ENCODE results near the gene CNGA3. TPM values are rescaled to one million over a fixed set of nuclear protein-coding genes. Genes with fewer than 3 reads are reported as not detected.

Gene CNGA3
- polyA plus RNA-seq, 2 of the 4 experiments (the other 2 are of a cell fraction): not detected

DNA sequence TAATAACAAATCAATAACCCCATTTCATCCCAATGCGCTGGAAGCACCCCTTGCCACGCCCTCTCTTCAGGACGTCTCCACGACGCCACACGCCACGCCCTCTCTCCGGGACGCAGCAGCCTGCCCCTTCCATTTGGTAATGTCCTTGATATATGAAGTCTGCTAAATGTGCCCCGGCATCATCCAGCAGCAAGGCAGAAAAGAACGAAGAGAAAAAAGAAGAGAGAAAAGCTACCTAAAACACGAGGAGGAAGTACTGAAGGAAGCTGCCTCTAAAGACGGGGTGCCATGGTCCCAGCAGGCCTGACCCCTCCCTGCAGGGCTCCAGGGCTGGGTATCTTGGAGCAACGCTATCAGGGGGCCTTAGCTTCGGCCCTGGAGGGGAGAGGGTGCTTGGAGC, 41.8 kb downstream of the CNGA3 start:
- H3K4me2 ChIP-seq: no peak overlapping the region
- no peak overlapping the region for H3K4me3 ChIP-seq
- no peak for DNase-seq (ENCODE audit: low read depth in 1 of 2, low spot score in 1 of 2)
- no peak overlapping the region for H3K27ac ChIP-seq
- H3K9me3 ChIP-seq: no peaks in the 10 kb centered on the region
- CTCF ChIA-PET: interaction anchor here (1.3 to 8.0 kb wide), 3 partner anchors 9 to 689 kb away, joined by 3 to 61 read pairs (median 38); no protein-coding TSS in a partner anchor
- TF ChIP-seq POLR2AphosphoS2 (conservative IDR thresholded peaks at IDR 0.05; ENCODE audit: low read length) (no peak), NR3C1 (IDR thresholded peaks at IDR 0.05) (no peak), BHLHE40 (IDR thresholded peaks at IDR 0.05; ENCODE audit: low read depth, low read length) (no peak), NPAS2 (CRISPR knock-in tag; IDR thresholded peaks at IDR 0.05; ENCODE audit: borderline replicate concordance) (no peak), JUNB (IDR thresholded peaks at IDR 0.05) (no peak), SMC3 (IDR thresholded peaks at IDR 0.05) (no peak), FOSB (CRISPR knock-in tag; IDR thresholded peaks at IDR 0.05) (no peak), ZC3H11A (IDR thresholded peaks at IDR 0.05) (no peak), RNF2 (IDR thresholded peaks at IDR 0.05; ENCODE audit: borderline replicate concordance, low read depth) (no peak), POLR2A (IDR thresholded peaks at IDR 0.05; ENCODE audit: low read length) (no peak), GATA3 (IDR thresholded peaks at IDR 0.05; ENCODE audit: borderline replicate concordance) (no peak), CHD4 (IDR thresholded peaks at IDR 0.05; ENCODE audit: borderline replicate concordance) (no peak), RFX5 (IDR thresholded peaks at IDR 0.05) (no peak)
- TF ChIP-seq, protein P1, sequence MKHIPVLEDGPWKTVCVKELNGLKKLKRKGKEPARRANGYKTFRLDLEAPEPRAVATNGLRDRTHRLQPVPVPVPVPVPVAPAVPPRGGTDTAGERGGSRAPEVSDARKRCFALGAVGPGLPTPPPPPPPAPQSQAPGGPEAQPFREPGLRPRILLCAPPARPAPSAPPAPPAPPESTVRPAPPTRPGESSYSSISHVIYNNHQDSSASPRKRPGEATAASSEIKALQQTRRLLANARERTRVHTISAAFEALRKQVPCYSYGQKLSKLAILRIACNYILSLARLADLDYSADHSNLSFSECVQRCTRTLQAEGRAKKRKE (CRISPR knock-in tag; IDR thresholded peaks at IDR 0.05; ENCODE audit: low read depth): no peak
- WGBS (ENCODE audit: missing lambda C conversion rate): 56% methylated on average over 15 of the region's 15 CpGs
- ATAC-seq: no peak
- no peak for FAIRE-seq
- no peaks in the 10 kb centered on the region for H3K4me1 ChIP-seq
- POLR2A ChIA-PET: no interaction called here

DNA sequence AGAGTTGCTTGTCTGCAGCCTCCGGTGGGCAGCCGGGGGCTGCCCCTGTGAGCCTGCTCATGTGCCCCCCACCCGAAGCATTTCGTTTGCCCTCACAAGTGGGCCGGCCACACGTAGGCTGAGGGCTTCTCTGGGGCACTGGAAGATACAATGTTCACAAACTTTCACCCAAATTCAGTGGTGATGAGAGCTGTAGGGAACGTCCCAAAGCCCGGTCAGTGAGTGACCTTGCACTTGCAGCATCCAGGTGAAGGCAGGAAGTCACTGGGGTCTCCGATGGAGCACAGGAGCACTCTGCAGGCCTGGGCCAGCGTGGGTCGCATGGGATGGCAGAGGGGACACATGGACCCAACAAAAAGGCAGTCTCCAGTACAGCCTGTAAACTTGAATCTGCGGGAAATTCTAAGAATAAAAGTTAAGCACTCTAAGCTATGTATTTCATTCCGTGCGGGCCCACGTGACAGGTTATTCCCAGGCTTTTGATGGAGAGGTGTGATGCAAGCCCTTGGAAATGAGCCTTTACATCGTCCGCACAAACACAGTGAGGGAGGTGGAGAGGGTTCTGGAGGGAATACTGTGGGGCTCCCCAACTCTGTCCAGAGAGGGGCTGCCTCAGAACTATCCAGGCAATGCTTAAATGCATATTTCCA, 42.5 kb downstream of the CNGA3 start:
- TF ChIP-seq CBX2 (IDR thresholded peaks at IDR 0.05; ENCODE audit: borderline replicate concordance, low read depth): no peak
- CTCF ChIA-PET: interaction anchor here (1.3 to 8.0 kb wide), 3 partner anchors 10 to 690 kb away, joined by 3 to 61 read pairs (median 38); no protein-coding TSS in a partner anchor
- Histone ChIP-seq H3K9me3 (no peaks in the 10 kb centered on the region), H3K4me2 (no peak overlapping the region), H3K27ac (no peak overlapping the region), H3K4me1 (no peaks in the 10 kb centered on the region), H3K4me3 (no peak overlapping the region)
- POLR2A ChIA-PET: no interaction called here
- DNase-seq (ENCODE audit: low read depth in 1 of 2, low spot score in 1 of 2) (no peak), FAIRE-seq (no peak), ATAC-seq (no peak)
- 58% methylated on average over 15 of the region's 17 CpGs for WGBS (ENCODE audit: missing lambda C conversion rate)

DNA sequence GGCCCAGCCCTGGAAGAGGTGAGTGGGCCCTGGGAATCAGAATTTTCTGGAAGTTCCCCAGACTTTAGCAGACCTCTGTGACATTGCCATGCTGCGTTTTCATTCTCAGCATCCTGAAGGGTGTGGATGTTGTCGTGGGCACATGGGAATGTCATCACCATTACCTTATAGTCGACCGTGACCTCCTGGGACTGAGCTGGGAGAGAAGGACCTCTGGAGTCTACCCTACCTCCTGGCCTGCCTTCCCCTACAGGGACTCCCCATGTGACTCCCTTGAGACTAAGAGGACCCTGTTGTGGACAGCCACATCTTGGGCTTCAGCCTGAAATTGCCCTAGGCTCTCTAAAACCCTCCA, 43.0 kb downstream of the CNGA3 start:
- no peaks in the 10 kb centered on the region for H3K4me1 ChIP-seq
- FAIRE-seq (no peak), DNase-seq (ENCODE audit: low read depth in 1 of 2, low spot score in 1 of 2) (no peak), ATAC-seq (no peak)
- H3K27ac ChIP-seq: no peak overlapping the region
- H3K9me3 ChIP-seq: no peaks in the 10 kb centered on the region
- no peak overlapping the region for H3K4me3 ChIP-seq
- WGBS (ENCODE audit: missing lambda C conversion rate): 56% methylated on average over 4 of the region's 4 CpGs
- TF ChIP-seq, protein P2, sequence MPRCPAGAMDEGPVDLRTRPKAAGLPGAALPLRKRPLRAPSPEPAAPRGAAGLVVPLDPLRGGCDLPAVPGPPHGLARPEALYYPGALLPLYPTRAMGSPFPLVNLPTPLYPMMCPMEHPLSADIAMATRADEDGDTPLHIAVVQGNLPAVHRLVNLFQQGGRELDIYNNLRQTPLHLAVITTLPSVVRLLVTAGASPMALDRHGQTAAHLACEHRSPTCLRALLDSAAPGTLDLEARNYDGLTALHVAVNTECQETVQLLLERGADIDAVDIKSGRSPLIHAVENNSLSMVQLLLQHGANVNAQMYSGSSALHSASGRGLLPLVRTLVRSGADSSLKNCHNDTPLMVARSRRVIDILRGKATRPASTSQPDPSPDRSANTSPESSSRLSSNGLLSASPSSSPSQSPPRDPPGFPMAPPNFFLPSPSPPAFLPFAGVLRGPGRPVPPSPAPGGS (IDR thresholded peaks at IDR 0.05): no peak
- TF ChIP-seq, protein P3, sequence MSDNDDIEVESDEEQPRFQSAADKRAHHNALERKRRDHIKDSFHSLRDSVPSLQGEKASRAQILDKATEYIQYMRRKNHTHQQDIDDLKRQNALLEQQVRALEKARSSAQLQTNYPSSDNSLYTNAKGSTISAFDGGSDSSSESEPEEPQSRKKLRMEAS (IDR thresholded peaks at IDR 0.05): no peak
- TF ChIP-seq KDM5A (IDR thresholded peaks at IDR 0.05) (no peak), ZNF302 (CRISPR knock-in tag; IDR thresholded peaks at IDR 0.05) (no peak), SMC3 (IDR thresholded peaks at IDR 0.05) (no peak), HDAC2 (IDR thresholded peaks at IDR 0.05) (no peak), ZSCAN20 (CRISPR knock-in tag; IDR thresholded peaks at IDR 0.05) (no peak), RNF2 (IDR thresholded peaks at IDR 0.05; ENCODE audit: borderline replicate concordance, low read depth) (no peak), FOXS1 (CRISPR knock-in tag; IDR thresholded peaks at IDR 0.05) (no peak), RARB (CRISPR knock-in tag; IDR thresholded peaks at IDR 0.05) (no peak), HOXB13 (CRISPR knock-in tag; IDR thresholded peaks at IDR 0.05; ENCODE audit: low read depth) (no peak), TP53 (CRISPR knock-in tag; IDR thresholded peaks at IDR 0.05) (no peak)
- TF ChIP-seq, protein P4, sequence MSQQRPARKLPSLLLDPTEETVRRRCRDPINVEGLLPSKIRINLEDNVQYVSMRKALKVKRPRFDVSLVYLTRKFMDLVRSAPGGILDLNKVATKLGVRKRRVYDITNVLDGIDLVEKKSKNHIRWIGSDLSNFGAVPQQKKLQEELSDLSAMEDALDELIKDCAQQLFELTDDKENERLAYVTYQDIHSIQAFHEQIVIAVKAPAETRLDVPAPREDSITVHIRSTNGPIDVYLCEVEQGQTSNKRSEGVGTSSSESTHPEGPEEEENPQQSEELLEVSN (IDR thresholded peaks at IDR 0.05; ENCODE audit: borderline replicate concordance, low read depth): no peak
- TF ChIP-seq, protein P5, sequence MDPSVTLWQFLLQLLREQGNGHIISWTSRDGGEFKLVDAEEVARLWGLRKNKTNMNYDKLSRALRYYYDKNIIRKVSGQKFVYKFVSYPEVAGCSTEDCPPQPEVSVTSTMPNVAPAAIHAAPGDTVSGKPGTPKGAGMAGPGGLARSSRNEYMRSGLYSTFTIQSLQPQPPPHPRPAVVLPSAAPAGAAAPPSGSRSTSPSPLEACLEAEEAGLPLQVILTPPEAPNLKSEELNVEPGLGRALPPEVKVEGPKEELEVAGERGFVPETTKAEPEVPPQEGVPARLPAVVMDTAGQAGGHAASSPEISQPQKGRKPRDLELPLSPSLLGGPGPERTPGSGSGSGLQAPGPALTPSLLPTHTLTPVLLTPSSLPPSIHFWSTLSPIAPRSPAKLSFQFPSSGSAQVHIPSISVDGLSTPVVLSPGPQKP (IDR thresholded peaks at IDR 0.05; ENCODE audit: low read depth, low read length): no peak
- TF ChIP-seq, protein P6, sequence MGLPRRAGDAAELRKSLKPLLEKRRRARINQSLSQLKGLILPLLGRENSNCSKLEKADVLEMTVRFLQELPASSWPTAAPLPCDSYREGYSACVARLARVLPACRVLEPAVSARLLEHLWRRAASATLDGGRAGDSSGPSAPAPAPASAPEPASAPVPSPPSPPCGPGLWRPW (IDR thresholded peaks at IDR 0.05): no peak
- no peak overlapping the region for H3K4me2 ChIP-seq
- POLR2A ChIA-PET: no interaction called here
- CTCF ChIA-PET: interaction anchor here (5.5 kb wide), 1 partner anchor 583 kb away, joined by 38 read pairs; no protein-coding TSS in a partner anchor
